Stimulated activated effector memory CD8-positive, alpha-beta T cell treated with anti-CD3 and anti-CD28 coated beads, Interleukin-12 subunit alpha, Interleukin-12 subunit beta, amount 100 ng/mL, for 72 hours (primary cell): ENCODE measurements around the gene MAN2B2.

ENCODE experiments used
- ATAC-seq: fragments of 150-1000 bp; cut with Tn5 transposase; 2 replicates; pipeline ENCODE4 v1.10.0; 2021
- DNase-seq, 2 donors: peaks; one replicate each; pipeline ENCODE4 v3.0.0; 2021 to 2022; ENCODE audit warnings: low spot score in 2 of 2
- H3K27ac Mint-ChIP-seq: one replicate; pipeline ENCODE4 v1.8.0; 2022; ENCODE audit warnings: mild to moderate bottlenecking, mixed read lengths
- H3K36me3 Mint-ChIP-seq: one replicate; pipeline ENCODE4 v1.8.0; 2022; ENCODE audit warnings: mild to moderate bottlenecking, mixed read lengths
- H3K4me1 Mint-ChIP-seq: one replicate; pipeline ENCODE4 v1.8.0; 2022; ENCODE audit warnings: mixed read lengths
- H3K4me3 Mint-ChIP-seq: one replicate; pipeline ENCODE4 v1.8.0; 2022; ENCODE audit warnings: mild to moderate bottlenecking, mixed read lengths
- H3K9me3 Mint-ChIP-seq: one replicate; pipeline ENCODE4 v1.8.0; 2022; ENCODE audit warnings: mixed read lengths

Gene MAN2B2

DNA sequence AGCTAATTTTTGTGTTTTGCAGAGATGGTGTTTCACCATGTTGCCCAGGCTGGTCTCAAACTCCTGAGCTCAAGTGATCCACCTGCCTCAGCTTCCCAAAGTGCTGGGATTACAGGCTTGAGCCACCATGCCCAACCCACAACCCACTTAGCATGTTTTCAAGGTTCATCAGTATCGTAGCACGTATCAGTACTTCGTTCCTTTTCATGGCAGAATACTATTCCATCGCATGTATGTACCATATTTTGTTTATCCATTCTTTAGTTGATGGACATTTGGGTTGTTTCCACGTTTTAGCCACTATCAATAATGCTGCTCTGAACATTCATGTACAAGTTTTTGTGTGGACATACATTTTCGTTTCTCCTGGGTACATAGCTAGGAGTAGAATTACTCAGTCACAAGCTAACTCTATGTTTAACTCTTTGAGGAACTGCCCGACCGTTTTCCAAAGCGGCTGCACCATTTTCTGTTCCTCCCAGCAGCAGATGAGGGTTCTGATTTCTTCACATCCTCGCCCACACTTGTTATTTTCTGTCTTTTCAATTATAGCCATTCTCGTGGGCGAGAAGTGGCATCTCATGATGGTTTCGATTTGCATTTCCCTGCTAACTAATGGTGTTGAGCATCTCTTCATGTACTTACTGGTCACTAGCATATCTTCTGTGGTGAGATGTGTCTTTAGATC lies 32.5 kb downstream of the MAN2B2 start:
- DNase-seq = no peak
- peaks cover 19% of the 10 kb centered on the region for H3K4me1 Mint-ChIP-seq
- H3K4me3 Mint-ChIP-seq = peak overlapping the region; percentile 33
- H3K27ac Mint-ChIP-seq = peak overlapping the region; percentile 51
- peaks cover 69% of the 10 kb centered on the region for H3K36me3 Mint-ChIP-seq
- ATAC-seq = no peak
- peaks cover 10% of the 10 kb centered on the region for H3K9me3 Mint-ChIP-seq

DNA sequence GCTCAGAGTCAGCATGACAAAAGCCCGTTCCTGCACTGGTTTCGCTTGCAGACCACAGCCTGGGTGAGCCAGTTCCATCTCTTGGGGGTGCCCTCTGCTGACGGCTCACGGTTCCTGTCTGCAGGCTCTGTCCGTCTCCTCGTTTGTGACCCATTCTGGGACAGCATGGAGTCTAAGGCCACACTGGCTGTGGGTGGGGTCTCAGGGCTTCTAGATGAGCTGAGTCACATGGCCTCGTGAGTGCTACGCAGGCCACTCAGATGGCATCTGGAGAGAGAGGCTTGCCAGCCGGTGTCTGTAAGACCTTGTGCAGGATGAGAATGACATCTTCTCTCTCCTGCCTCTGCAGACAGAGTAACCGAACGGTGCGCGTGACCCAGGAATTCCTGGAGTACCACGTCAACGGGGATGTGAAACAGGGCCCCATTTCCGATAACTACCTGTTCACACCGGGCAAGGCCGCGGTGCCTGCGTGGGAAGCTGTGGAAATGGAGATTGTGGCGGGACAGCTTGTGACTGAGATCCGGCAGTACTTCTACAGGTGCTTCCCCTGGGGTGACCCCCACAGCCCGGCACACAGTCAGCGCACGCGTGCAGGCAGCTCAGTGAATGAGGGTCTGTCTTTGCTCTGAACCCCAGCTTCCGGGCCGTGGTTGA lies 33.9 kb downstream of the MAN2B2 start:
- Mint-ChIP-seq H3K4me3 (peak overlapping the region; percentile 33), H3K4me1 (peaks cover 19% of the 10 kb centered on the region), H3K27ac (peak overlapping the region; percentile 54), H3K9me3 (peaks cover 7% of the 10 kb centered on the region), H3K36me3 (peaks cover 58% of the 10 kb centered on the region)
- DNase-seq (peak in 1 of 2 donors; percentile 59), ATAC-seq (peak; percentile 89)

DNA sequence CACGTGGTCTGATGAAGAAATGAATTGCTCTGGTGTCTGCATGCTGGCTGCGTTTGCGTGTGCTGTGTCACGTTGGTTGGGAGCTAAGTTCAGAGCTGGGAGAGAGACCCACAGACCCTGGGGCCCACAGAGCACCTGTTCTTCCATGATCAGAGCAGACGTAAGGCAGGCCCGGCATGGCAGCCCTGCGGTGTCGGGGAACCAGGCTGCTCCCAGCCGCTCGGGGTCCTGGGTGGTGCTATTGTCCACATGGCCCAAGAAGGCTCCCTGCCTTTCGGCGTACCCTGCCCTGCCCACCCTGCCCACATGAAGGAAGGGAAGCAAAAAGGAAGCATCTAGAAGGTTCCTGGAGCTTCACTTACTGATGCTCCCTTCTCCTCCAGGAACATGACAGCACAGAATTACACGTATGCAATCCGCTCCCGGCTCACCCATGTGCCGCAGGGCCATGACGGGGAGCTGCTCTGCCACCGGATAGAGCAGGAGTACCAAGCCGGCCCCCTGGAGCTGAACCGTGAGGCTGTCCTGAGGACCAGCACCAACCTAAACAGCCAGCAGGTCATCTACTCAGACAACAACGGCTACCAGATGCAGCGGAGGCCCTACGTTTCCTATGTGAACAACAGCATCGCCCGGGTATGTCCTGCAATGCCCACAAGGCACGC lies 34.6 kb downstream of the MAN2B2 start:
- H3K4me3 Mint-ChIP-seq = peak overlapping the region; percentile 33
- peaks cover 2% of the 10 kb centered on the region for H3K9me3 Mint-ChIP-seq
- ATAC-seq (no peak), DNase-seq (no peak)
- H3K27ac Mint-ChIP-seq = peak overlapping the region; percentile 54
- H3K4me1 Mint-ChIP-seq = peaks cover 19% of the 10 kb centered on the region
- H3K36me3 Mint-ChIP-seq = peaks cover 53% of the 10 kb centered on the region

DNA sequence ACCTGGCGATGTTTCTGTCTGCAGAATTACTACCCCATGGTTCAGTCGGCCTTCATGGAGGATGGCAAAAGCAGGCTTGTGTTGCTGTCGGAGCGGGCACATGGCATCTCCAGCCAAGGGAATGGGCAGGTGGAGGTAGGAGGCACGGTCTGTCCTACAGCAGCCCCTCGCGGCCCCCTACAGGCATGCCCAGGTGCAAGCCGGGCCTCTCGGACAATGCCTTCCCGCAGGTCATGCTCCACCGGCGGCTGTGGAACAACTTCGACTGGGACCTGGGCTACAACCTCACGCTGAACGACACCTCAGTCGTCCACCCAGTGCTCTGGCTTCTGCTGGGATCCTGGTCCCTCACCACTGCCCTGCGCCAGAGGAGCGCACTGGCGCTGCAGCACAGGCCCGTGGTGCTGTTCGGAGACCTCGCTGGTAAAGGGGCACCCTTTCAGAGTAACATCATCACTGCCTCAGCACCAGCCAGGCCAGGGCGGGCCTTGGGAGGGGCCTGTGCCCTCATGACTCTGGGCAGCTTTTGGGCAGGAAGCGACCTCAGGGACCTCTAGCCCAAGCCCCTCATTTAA lies 36.0 kb downstream of the MAN2B2 start:
- ATAC-seq = no peak
- H3K9me3 Mint-ChIP-seq = no peaks in the 10 kb centered on the region
- H3K36me3 Mint-ChIP-seq = peaks cover 53% of the 10 kb centered on the region
- peaks cover 19% of the 10 kb centered on the region for H3K4me1 Mint-ChIP-seq
- no peak overlapping the region for H3K4me3 Mint-ChIP-seq
- no peak overlapping the region for H3K27ac Mint-ChIP-seq
- DNase-seq = no peak

DNA sequence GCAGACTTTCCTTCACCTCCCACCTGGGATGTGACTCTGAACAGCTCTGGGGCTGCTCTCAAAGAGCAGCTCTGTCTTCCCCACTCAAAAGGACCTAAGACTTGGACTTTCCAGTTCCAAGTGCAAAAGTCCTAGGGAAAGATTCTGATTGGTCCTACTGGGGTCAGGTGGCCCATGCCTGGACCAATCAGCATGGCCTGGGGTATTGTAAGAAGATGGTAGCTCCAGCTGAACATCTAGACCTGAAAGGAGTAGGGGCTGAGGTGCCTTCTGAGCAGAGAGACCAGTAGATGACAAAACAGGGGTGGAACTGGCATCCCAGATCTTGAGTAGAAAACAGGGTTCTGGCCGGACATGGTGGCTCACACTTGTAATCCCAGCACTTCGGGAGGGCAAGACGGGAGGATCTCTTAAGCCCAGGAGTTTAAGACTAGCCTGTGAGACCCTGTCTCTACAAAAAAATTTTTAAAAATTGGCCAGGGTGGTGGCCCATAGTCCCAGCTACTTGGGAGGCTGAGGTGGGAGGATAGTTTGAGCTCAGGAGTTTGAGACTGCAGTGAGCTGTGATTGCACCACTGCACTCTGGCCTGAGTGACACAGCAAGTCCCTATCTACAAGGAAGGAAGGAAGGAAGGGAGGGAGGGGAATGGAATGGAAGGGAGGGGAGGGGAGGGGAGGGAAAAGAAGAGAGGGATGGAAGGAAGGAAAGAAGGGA lies 38.1 kb downstream of the MAN2B2 start:
- DNase-seq (no peak), ATAC-seq (no peak)
- Mint-ChIP-seq H3K9me3 (no peaks in the 10 kb centered on the region), H3K36me3 (peaks cover 57% of the 10 kb centered on the region), H3K4me3 (no peak overlapping the region), H3K4me1 (peaks cover 13% of the 10 kb centered on the region), H3K27ac (peak overlapping the region; percentile 89)

DNA sequence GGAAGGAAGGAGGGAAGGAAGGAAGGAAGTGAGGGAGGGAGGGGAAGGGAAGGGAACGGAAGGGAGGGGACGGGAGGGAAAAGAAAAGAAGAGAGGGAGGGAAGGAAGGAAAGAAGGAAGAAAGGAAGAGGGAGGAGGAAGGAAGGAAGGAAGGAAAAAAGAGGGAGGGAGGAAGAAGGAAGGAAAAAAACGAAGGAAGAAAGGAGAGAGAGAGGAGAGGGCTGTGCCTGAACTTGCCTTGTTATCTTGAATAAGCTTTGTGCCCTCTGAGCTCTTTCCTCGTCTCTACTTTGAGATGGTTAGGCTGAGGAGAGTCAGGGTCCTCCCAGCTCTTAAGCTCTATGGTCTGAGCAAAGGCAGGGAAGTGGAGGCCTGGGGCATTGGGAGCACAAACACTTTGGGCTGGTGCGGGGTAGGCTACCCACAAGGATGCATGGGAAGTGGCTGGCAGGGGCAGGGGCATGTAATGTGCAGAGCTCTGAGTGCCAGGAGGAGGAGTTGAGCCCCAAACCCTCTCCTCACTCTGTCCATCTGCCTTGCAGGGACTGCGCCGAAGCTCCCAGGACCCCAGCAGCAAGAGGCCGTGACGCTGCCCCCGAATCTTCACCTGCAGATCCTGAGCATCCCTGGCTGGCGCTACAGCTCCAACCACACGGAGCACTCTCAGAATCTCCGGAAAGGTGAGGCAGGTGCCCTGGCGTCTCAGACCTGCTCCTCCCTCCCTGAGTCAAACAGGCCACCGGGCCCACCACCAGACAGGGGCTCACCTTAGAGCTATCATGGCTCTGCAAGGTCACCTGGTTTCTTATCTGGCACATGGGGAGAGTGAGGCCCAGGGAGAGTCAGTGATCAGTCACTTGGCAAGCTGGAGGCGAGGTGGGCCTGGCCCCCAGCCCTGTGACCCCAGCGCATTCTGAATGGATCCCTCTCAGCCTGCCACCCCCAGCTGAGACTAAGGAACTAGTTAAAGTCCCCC lies 39.0 kb downstream of the MAN2B2 start:
- Mint-ChIP-seq H3K4me1 (peaks cover 5% of the 10 kb centered on the region), H3K36me3 (peaks cover 65% of the 10 kb centered on the region), H3K4me3 (no peak overlapping the region), H3K9me3 (no peaks in the 10 kb centered on the region), H3K27ac (peak overlapping the region; percentile 89)
- DNase-seq (no peak), ATAC-seq (no peak)

DNA sequence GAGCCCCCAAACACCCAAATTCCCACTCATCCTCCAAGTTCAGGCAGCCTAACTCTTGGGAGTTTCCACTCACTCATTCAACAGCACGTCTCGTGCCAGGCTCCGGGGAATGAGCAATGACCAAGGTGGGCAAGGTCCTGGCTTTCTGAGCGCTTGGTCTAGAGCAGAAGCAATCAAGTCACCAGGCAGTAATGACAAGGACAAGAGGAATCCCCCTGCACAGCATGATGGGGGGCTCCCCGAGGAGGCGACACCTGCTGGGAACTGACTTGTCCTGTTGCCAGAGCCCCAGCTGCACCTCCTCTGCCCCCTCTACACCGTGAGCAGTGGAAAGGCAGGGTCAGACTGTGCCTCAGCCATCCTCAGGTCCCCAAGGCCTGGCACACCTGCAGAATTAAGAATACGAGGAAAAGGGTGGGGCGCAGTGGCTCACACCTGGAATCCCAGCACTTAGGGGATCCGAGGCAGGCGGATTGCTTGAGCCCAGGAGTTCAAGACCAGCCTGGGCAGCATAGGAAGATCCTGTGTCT lies 39.8 kb downstream of the MAN2B2 start:
- ATAC-seq = no peak
- Mint-ChIP-seq H3K27ac (no peak overlapping the region), H3K4me1 (no peaks in the 10 kb centered on the region), H3K36me3 (peaks cover 64% of the 10 kb centered on the region), H3K4me3 (no peak overlapping the region), H3K9me3 (no peaks in the 10 kb centered on the region)
- no peak for DNase-seq

DNA sequence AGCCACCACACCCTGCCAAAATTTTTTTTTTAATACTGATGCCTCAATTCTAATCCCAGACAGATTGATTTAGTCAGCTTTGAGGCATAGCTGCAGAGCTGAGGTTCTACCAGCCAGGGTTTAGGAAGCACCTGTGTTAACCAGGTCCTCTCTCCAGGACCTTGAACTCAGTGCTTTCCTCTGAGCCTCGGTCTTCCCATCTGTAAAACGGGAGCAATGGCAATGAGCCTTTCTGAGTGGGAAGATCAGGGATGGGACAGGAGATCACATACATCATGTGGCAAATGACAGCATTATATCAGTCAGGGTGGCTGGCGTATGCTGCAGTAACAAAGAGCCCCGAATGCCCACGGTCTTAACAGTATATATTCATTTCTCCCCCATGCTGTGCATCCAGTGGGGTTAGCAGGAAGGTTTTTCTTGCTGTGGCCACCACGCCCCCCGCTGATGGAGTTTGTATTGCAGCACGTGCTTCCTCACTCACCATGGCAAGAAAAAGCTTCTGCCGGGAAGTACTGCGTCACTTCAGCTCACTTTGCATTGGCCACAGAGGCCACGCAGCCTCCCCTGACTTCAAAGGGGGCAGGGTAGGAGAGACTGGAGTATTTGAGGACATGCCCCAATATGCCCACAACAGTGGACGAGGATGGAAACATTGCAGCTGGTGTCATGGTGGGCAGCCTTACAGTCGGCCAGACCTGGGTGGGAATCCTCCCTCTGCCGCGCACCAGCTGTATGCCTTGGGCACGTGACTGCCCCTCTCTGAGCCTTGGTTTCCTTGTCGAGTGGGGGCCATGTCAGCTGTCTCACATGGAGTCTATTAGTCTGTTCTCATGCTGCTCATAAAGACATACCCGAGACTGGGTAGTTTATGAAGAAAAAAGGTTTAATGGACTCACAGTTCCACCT lies 41.4 kb downstream of the MAN2B2 start:
- Mint-ChIP-seq H3K27ac (no peak overlapping the region), H3K36me3 (peaks cover 49% of the 10 kb centered on the region), H3K4me3 (no peak overlapping the region), H3K9me3 (no peaks in the 10 kb centered on the region), H3K4me1 (no peaks in the 10 kb centered on the region)
- no peak for DNase-seq
- ATAC-seq = no peak

DNA sequence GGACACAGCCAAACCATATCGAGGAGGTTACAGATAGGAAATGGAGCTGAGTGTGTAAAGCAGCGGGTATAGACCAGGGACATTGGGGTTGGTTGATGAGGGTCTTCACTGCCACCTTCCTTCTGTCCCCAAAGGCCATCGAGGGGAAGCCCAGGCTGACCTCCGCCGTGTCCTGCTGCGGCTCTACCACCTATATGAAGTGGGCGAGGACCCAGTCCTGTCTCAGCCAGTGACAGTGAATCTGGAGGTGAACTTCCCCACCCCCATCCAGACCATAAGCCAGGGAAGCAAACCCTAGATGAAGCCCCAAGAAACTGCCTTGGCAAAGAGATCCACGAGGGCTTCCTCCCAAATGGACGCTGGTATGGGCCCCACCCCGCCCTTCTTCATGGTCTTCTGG lies 42.3 kb downstream of the MAN2B2 start:
- ATAC-seq = no peak
- Mint-ChIP-seq H3K9me3 (no peaks in the 10 kb centered on the region), H3K36me3 (peaks cover 47% of the 10 kb centered on the region), H3K4me3 (no peak overlapping the region), H3K4me1 (no peaks in the 10 kb centered on the region), H3K27ac (no peak overlapping the region)
- DNase-seq = no peak

DNA sequence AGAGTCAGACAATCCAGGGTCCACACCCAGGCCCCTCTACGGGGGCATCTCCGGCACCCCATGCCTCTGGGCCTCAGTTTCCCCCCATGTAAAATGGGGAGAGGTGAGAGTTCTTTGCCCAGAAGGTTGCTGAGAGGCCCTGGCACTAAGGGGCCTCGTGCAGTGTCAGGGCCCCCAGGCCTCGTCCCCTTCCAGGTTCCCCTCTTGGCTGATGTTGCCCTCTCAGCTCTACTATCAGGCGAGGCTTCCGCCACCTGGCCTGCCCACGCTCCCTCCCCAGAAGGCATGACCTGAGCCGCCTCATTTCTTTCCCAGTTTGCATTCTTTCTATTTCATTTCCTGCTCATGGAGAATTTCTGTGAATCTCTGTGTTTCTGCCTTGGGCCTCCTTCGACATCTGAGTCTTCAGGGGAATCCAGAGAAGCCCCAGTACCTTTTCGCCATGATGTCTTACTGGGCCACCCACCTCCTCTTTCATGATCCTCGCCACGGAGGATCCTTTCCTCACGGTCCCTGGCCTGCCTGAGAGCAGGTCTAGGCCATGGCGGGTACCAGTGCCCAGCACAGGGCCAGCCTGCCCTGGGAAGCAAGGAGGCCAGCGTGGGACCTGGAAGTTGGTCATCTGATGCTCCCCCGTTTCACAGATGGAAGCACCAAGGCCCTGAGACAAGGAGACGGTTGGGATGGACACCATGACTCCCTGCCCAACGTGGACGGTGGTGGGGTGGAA lies 43.6 kb downstream of the MAN2B2 start:
- H3K4me1 Mint-ChIP-seq = no peaks in the 10 kb centered on the region
- H3K27ac Mint-ChIP-seq = peak overlapping the region; percentile 33
- no peak overlapping the region for H3K4me3 Mint-ChIP-seq
- H3K9me3 Mint-ChIP-seq = no peaks in the 10 kb centered on the region
- H3K36me3 Mint-ChIP-seq = peaks cover 47% of the 10 kb centered on the region
- DNase-seq (no peak), ATAC-seq (no peak)

DNA sequence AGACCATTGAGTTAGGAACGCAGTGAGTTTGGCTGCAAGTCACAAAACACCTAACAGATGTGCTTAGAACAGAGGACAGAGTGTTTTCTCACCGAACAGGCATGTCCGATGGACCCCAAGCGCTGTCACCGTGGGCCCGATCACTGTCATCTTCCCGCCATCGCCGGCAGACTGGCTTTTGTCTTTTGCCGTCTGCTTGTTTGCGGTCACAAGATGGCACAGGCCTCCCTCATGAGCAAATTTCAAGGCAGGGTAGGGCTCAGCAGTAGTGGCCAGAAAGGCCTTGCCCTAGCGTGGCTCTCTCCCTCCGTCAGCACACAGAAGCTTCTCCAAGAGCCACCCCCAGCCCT lies 44.1 kb downstream of the MAN2B2 start:
- DNase-seq (no peak), ATAC-seq (no peak)
- Mint-ChIP-seq H3K27ac (no peak overlapping the region), H3K9me3 (no peaks in the 10 kb centered on the region), H3K4me3 (no peak overlapping the region), H3K36me3 (peaks cover 47% of the 10 kb centered on the region), H3K4me1 (no peaks in the 10 kb centered on the region)

DNA sequence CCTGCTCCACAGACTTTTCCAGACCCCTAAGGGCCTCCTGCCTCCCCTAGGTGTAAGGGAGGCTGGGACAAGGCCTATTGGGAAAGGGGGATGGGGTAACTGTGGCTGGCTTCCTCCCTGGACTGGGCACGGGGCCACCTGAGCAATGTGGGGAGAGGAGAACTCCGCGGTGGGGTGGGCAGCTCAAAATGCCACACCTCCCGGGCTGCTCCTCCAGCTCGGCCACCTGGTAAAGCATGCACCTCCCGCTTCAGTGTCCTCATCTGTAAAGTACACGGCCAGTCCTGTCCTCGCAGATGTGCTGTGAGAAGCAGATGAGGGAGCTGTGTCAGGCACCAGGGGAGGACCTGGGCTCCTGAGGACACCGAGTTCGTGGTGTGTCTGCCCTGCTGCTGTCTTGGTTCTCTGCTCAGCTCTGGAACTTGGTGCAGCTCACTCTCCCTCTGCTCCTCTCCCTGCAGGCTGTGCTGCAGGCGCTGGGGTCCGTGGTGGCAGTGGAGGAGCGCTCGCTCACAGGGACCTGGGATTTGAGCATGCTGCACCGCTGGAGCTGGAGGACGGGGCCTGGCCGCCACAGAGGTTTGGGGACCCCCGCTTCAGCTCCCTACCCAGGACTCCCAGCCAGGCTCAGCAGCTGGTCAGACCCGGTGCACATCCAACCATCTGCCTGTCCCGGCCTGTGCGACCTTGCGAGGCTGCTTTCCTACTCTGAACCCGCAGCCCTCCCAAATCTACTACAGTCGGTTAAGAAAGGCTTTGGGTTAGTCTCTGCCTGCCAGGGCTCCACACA lies 44.7 kb downstream of the MAN2B2 start:
- Mint-ChIP-seq H3K27ac (peak overlapping the region; percentile 32), H3K4me1 (no peaks in the 10 kb centered on the region), H3K36me3 (peaks cover 44% of the 10 kb centered on the region), H3K4me3 (no peak overlapping the region), H3K9me3 (no peaks in the 10 kb centered on the region)
- peak; percentile 38 for ATAC-seq
- DNase-seq = no peak
